Mesenchymal stem cell (in vitro differentiated cells and primary cell): ENCODE measurements around the gene TBC1D22A.

ENCODE experiments used
- DNase-seq: peaks from one replicate; pipeline ENCODE4 v3.0.0-alpha.2; 2013
- H2AFZ ChIP-seq: one replicate; pipeline ENCODE4 v1.6.1; 2013; ENCODE audit warnings: low read depth, mild to moderate bottlenecking, control low read depth, inconsistent platforms, low read length, moderate library complexity
- H2AK5ac ChIP-seq: 2 replicates; pipeline ENCODE4 v1.6.1; 2013; ENCODE audit warnings: low read length, moderate library complexity, mild to moderate bottlenecking, inconsistent platforms; ENCODE audit not compliant: severe bottlenecking
- H2BK120ac ChIP-seq: one replicate; pipeline ENCODE4 v1.6.1; 2013; ENCODE audit warnings: low read depth, mild to moderate bottlenecking, inconsistent platforms, low read length, moderate library complexity
- H2BK12ac ChIP-seq, 2 experiments: one replicate each; pipeline ENCODE4 v1.6.1; 2013; ENCODE audit warnings: inconsistent platforms in 2 of 2, low read length in 2 of 2, mild to moderate bottlenecking in 2 of 2, moderate library complexity in 2 of 2, control low read depth in 1 of 2
- H2BK15ac ChIP-seq: one replicate; pipeline ENCODE4 v1.6.1; 2013; ENCODE audit warnings: mild to moderate bottlenecking, low read depth, inconsistent platforms; ENCODE audit not compliant: poor library complexity, severe bottlenecking
- H2BK5ac ChIP-seq: 2 replicates; pipeline ENCODE4 v1.6.1; 2013; ENCODE audit warnings: low read depth, mild to moderate bottlenecking, low read length, control low read depth, inconsistent platforms; ENCODE audit not compliant: poor library complexity, severe bottlenecking
- H3K14ac ChIP-seq, 2 experiments: one replicate each; pipeline ENCODE4 v1.6.1; 2013; ENCODE audit warnings: inconsistent platforms in 2 of 2, low read length in 2 of 2, control low read depth in 1 of 2, mild to moderate bottlenecking in 1 of 2, moderate library complexity in 1 of 2
- H3K18ac ChIP-seq, 2 experiments: one replicate each; pipeline ENCODE4 v1.6.1; 2013; ENCODE audit warnings: inconsistent platforms in 2 of 2, low read length in 2 of 2, control low read depth in 1 of 2, low read depth in 1 of 2, mild to moderate bottlenecking in 1 of 2
- H3K23ac ChIP-seq, 2 experiments: one replicate each; pipeline ENCODE4 v1.6.1; 2013; ENCODE audit warnings: inconsistent platforms in 2 of 2, low read length in 2 of 2, mild to moderate bottlenecking in 2 of 2, moderate library complexity in 2 of 2, control low read depth in 1 of 2
- H3K27ac ChIP-seq: 2 replicates; pipeline ENCODE4 v1.5.1; 2013; ENCODE audit warnings: mild to moderate bottlenecking, moderate library complexity, low read length, control low read depth, inconsistent platforms; ENCODE audit not compliant: poor library complexity, severe bottlenecking
- H3K27me3 ChIP-seq, 2 experiments: 2 replicates each; pipeline versions ENCODE4 v1.6.1 to v1.7.0; 2013; ENCODE audit warnings: low read length in 2 of 2, mild to moderate bottlenecking in 2 of 2, moderate library complexity in 2 of 2, control low read depth in 1 of 2, inconsistent platforms in 1 of 2; ENCODE audit not compliant: control insufficient read depth in 1 of 2, insufficient read depth in 1 of 2
- H3K36me3 ChIP-seq, 2 experiments: 2 replicates each; pipeline versions ENCODE4 v1.6.1 to v1.7.0; 2013; ENCODE audit warnings: low read length in 2 of 2, control low read depth in 1 of 2, inconsistent platforms in 1 of 2, low read depth in 1 of 2, mild to moderate bottlenecking in 1 of 2; ENCODE audit not compliant: insufficient read depth in 2 of 2, control insufficient read depth in 1 of 2
- H3K4ac ChIP-seq, 2 experiments: one replicate each; pipeline ENCODE4 v1.6.1; 2013; ENCODE audit warnings: inconsistent platforms in 2 of 2, low read length in 2 of 2, mild to moderate bottlenecking in 2 of 2, moderate library complexity in 2 of 2, control low read depth in 1 of 2, low read depth in 1 of 2
- H3K4me1 ChIP-seq: 2 replicates; pipeline ENCODE4 v1.6.1; 2013; ENCODE audit warnings: low read depth, low read length, control low read depth; ENCODE audit not compliant: control insufficient read depth, insufficient read depth
- H3K4me2 ChIP-seq: 2 replicates; pipeline ENCODE4 v1.6.1; 2013; ENCODE audit warnings: low read length, mild to moderate bottlenecking, inconsistent platforms; ENCODE audit not compliant: poor library complexity, severe bottlenecking
- H3K4me3 ChIP-seq, 2 experiments: 2 replicates each; pipeline versions ENCODE4 v1.5.1 to v1.7.0; 2013; ENCODE audit warnings: low read length in 2 of 2, mild to moderate bottlenecking in 2 of 2, control low read depth in 1 of 2, low read depth in 1 of 2; ENCODE audit not compliant: insufficient read depth in 1 of 2
- H3K79me1 ChIP-seq: replicated peaks from 2 replicates; pipeline ENCODE4 v1.6.1; 2013; ENCODE audit warnings: mild to moderate bottlenecking, control low read depth, low read length, inconsistent platforms; ENCODE audit not compliant: poor library complexity, severe bottlenecking
- H3K9ac ChIP-seq: 2 replicates; pipeline ENCODE4 v1.7.0; 2013; ENCODE audit warnings: mild to moderate bottlenecking, low read length, moderate library complexity
- H3K9me3 ChIP-seq: 2 replicates; pipeline ENCODE4 v1.7.0; 2013; ENCODE audit warnings: mild to moderate bottlenecking, low read length; ENCODE audit not compliant: control insufficient read depth
- H4K8ac ChIP-seq: one replicate; pipeline ENCODE4 v1.6.1; 2013; ENCODE audit warnings: inconsistent platforms, mild to moderate bottlenecking, low read length, moderate library complexity
- H4K91ac ChIP-seq: one replicate; pipeline ENCODE4 v1.6.1; 2013; ENCODE audit warnings: mild to moderate bottlenecking, low read length, inconsistent platforms
- WGBS: methylation state at CpG from one replicate; pipeline ENCODE4 v1.1.7; 2013; ENCODE audit warnings: mixed read lengths; 5-methylcytosine and 5-hydroxymethylcytosine counted together

Gene TBC1D22A

GRCh38 chr22:46740910-46741780 lies 21.3 kb upstream of the TBC1D22A start:
- Histone ChIP-seq H2BK120ac (no peak overlapping the region), H2BK5ac (no peak overlapping the region), H3K23ac (no peak overlapping the region), H3K9ac (no peak overlapping the region), H3K27ac (no peak overlapping the region), H3K18ac (no peak overlapping the region), H2BK15ac (no peak overlapping the region), H4K91ac (peak overlapping the region; percentile 25), H3K4ac (no peak overlapping the region), H4K8ac (peak overlapping the region; percentile 62), H2AK5ac (no peak overlapping the region), H3K4me2 (no peak overlapping the region), H3K27me3 (peaks cover 0 to 1% of the 10 kb centered on the region in 2 experiments), H3K9me3 (no peaks in the 10 kb centered on the region), H3K4me1 (peaks cover 19% of the 10 kb centered on the region), H3K4me3 (no peak overlapping the region), H3K36me3 (no peaks in the 10 kb centered on the region), H3K79me1 (no peaks in the 10 kb centered on the region), H2AFZ (no peak overlapping the region), H3K14ac (no peak overlapping the region), H2BK12ac (no peak overlapping the region)
- no peak for DNase-seq
- WGBS: 96% methylated on average over 14 of the region's 14 CpGs

DNA sequence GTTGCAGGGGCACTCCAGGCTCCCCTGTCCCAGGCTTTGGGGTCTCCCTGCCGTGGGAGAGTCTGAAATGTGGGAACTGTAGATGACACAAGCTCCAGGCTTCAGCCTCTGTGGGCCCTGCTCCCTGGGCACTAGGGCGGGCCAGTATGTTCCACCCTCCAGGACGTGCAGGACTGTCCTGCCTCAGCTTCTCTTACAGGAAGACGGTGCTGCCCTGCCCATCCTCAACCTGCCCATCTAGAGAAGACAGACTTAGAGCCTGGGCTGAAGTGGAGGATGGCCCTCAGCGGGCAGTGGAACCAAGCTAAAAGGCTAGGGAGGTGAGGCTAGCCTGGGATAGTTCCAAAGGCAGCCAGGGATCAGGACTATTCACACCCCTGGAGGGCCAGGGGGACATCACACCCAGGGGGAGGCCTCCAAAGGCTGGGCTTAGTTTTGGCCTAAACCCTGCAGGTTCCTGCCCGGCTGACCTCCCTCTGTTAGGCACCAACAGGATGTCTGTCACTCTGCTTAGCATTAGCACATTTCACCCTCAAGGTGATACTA lies 20.4 kb upstream of the TBC1D22A start:
- no peak overlapping the region for H2AK5ac ChIP-seq
- H2BK5ac ChIP-seq: no peak overlapping the region
- H4K8ac ChIP-seq: no peak overlapping the region
- H3K79me1 ChIP-seq: no peaks in the 10 kb centered on the region
- no peak overlapping the region for H2AFZ ChIP-seq
- no peak overlapping the region for H3K4me2 ChIP-seq
- no peak overlapping the region for H4K91ac ChIP-seq
- H3K27ac ChIP-seq: no peak overlapping the region
- H3K4me3 ChIP-seq: no peak overlapping the region
- H3K14ac ChIP-seq: no peak overlapping the region
- no peak overlapping the region for H3K18ac ChIP-seq
- H3K9ac ChIP-seq: no peak overlapping the region
- H3K4ac ChIP-seq: peak overlapping the region in 1 of 2 experiments; percentile 17
- H3K4me1 ChIP-seq: peaks cover 11% of the 10 kb centered on the region
- H3K36me3 ChIP-seq: no peaks in the 10 kb centered on the region
- H3K9me3 ChIP-seq: no peaks in the 10 kb centered on the region
- no peak for DNase-seq
- H3K23ac ChIP-seq: no peak overlapping the region
- peaks cover 0 to 9% of the 10 kb centered on the region in 2 experiments for H3K27me3 ChIP-seq
- no peak overlapping the region for H2BK120ac ChIP-seq
- 85% methylated on average over 6 of the region's 6 CpGs for WGBS
- H2BK15ac ChIP-seq: no peak overlapping the region
- H2BK12ac ChIP-seq: peak overlapping the region in 1 of 2 experiments; percentile 40

- no peak overlapping the region for H3K14ac ChIP-seq
These were observed 19.8 kb upstream of the TBC1D22A start for GRCh38 chr22:46742576-46743221.

GRCh38 chr22:46744581-46744980 lies 17.9 kb upstream of the TBC1D22A start:
- Histone ChIP-seq H3K79me1 (no peaks in the 10 kb centered on the region), H2BK15ac (no peak overlapping the region), H3K4me2 (no peak overlapping the region), H3K27me3 (peaks cover 0 to 22% of the 10 kb centered on the region in 2 experiments), H3K4me3 (no peak overlapping the region), H3K9me3 (no peaks in the 10 kb centered on the region), H4K91ac (no peak overlapping the region), H3K14ac (no peak overlapping the region), H3K18ac (no peak overlapping the region), H2AK5ac (no peak overlapping the region), H2BK5ac (no peak overlapping the region), H2AFZ (no peak overlapping the region), H2BK120ac (no peak overlapping the region), H3K4me1 (peaks cover 8% of the 10 kb centered on the region), H3K27ac (no peak overlapping the region), H3K4ac (no peak overlapping the region), H4K8ac (no peak overlapping the region), H3K36me3 (no peaks in the 10 kb centered on the region), H2BK12ac (no peak overlapping the region), H3K23ac (no peak overlapping the region), H3K9ac (no peak overlapping the region)
- DNase-seq: no peak
- WGBS: 94% methylated on average over 6 of the region's 6 CpGs

More at GRCh38 chr22:46742576-46743221, 19.8 kb upstream of the TBC1D22A start:
- WGBS: 73% methylated on average over 6 of the region's 6 CpGs
- H3K79me1 ChIP-seq: no peaks in the 10 kb centered on the region
- H2BK120ac ChIP-seq: no peak overlapping the region
- H2BK5ac ChIP-seq: no peak overlapping the region
- H4K8ac ChIP-seq: no peak overlapping the region
- no peak overlapping the region for H3K4me2 ChIP-seq
- H3K18ac ChIP-seq: no peak overlapping the region
- no peak overlapping the region for H2AK5ac ChIP-seq
- no peaks in the 10 kb centered on the region for H3K9me3 ChIP-seq
- H3K4me1 ChIP-seq: peaks cover 10% of the 10 kb centered on the region
- no peaks in the 10 kb centered on the region for H3K36me3 ChIP-seq
- no peak overlapping the region for H2BK15ac ChIP-seq
- no peak overlapping the region for H3K4ac ChIP-seq
- H4K91ac ChIP-seq: no peak overlapping the region
- no peak overlapping the region for H3K23ac ChIP-seq
- H2AFZ ChIP-seq: no peak overlapping the region
- no peak overlapping the region for H3K9ac ChIP-seq
- H2BK12ac ChIP-seq: no peak overlapping the region
- H3K4me3 ChIP-seq: no peak overlapping the region
- H3K27ac ChIP-seq: no peak overlapping the region
- no peak for DNase-seq
- peaks cover 0 to 16% of the 10 kb centered on the region in 2 experiments for H3K27me3 ChIP-seq
